H1 (cell line): Measurements from ENCODE around the gene STT3B. TPM values are rescaled to one million over a fixed set of nuclear protein-coding genes. Genes with fewer than 3 reads are reported as not detected.

Experiments used
- CTCF ChIA-PET: fragments of 300-600 bp; sonication (Branson Sonifier 250); formaldehyde crosslinking; loops from one replicate; lab custom pipeline; 2021; ENCODE audit not compliant: partially characterized antibody; lab: Charles Lee
- POLR2A ChIA-PET: fragments of 300-600 bp; sonication (Branson Sonifier 250); formaldehyde crosslinking; loops from one replicate; lab custom pipeline; 2021; ENCODE audit warnings: inconsistent platforms; ENCODE audit not compliant: partially characterized antibody; lab: Charles Lee
- DNase-seq, 2 experiments: peaks; one replicate each; pipeline versions ENCODE4 v3.0.0 to v3.0.0-alpha.2; 2010 to 2022; ENCODE audit warnings: low spot score in 2 of 2, low read depth in 1 of 2, mixed read lengths in 1 of 2
- FAIRE-seq: peaks from 2 replicates; lab custom pipeline; 2011; peaks lifted over from hg19 to GRCh38; lab: Jason Lieb, UNC
- H2AFZ ChIP-seq: 2 replicates; pipeline ENCODE4 v1.8.1; 2012; ENCODE audit warnings: low read length, inconsistent platforms
- H2AK5ac ChIP-seq: 2 replicates; pipeline ENCODE4 v1.6.1; 2013; ENCODE audit warnings: low read depth, low read length
- H2BK120ac ChIP-seq: replicated peaks from 2 replicates; pipeline ENCODE3; 2013; ENCODE audit warnings: low read depth, low read length, inconsistent platforms
- H2BK12ac ChIP-seq: 2 replicates; pipeline ENCODE4 v1.6.1; 2013; ENCODE audit warnings: low read depth, low read length
- H2BK15ac ChIP-seq: 2 replicates; pipeline ENCODE4 v1.6.1; 2013; ENCODE audit warnings: low read length
- H2BK20ac ChIP-seq: 2 replicates; pipeline ENCODE4 v1.6.1; 2013; ENCODE audit warnings: low read length
- H2BK5ac ChIP-seq: 2 replicates; pipeline ENCODE4 v1.6.1; 2013; ENCODE audit warnings: low read depth, low read length
- H3K14ac ChIP-seq: 2 replicates; pipeline ENCODE4 v1.6.1; 2013; ENCODE audit warnings: inconsistent platforms; ENCODE audit not compliant: insufficient read length
- H3K18ac ChIP-seq: 2 replicates; pipeline ENCODE4 v1.6.1; 2013; ENCODE audit warnings: low read length; ENCODE audit errors: extremely low read depth
- H3K23ac ChIP-seq: 2 replicates; pipeline ENCODE4 v1.6.1; 2013; ENCODE audit warnings: inconsistent platforms; ENCODE audit not compliant: insufficient read length
- H3K23me2 ChIP-seq: 2 replicates; pipeline ENCODE4 v1.6.1; 2013; ENCODE audit warnings: low read depth, low read length
- H3K27ac ChIP-seq: 2 replicates; pipeline ENCODE4 v1.6.1; 2011; ENCODE audit warnings: low read depth, low read length, inconsistent platforms
- H3K27me3 ChIP-seq, 4 experiments: replicated peaks in 1 of 4; 1 replicate in 1 of 4; 2 replicates in 3 of 4; pipeline versions ENCODE4 v1.6.1 to v1.8.1; 2011 to 2013; ENCODE audit warnings: low read length in 3 of 4, mild to moderate bottlenecking in 3 of 4, inconsistent platforms in 2 of 4, mixed read lengths in 2 of 4, moderate library complexity in 1 of 4; ENCODE audit not compliant: control insufficient read depth in 3 of 4, insufficient read depth in 3 of 4; ENCODE audit errors: extremely low read depth in 1 of 4
- H3K36me3 ChIP-seq, 4 experiments: 2 replicates each; pipeline versions ENCODE4 v1.6.1 to v1.8.1; 2011 to 2013; ENCODE audit warnings: mild to moderate bottlenecking in 4 of 4, low read length in 3 of 4, moderate library complexity in 2 of 4, control low read depth in 1 of 4, inconsistent platforms in 1 of 4; ENCODE audit not compliant: insufficient read depth in 4 of 4, control insufficient read depth in 2 of 4
- H3K4ac ChIP-seq: replicated peaks from 2 replicates; pipeline ENCODE3; 2013; ENCODE audit warnings: low read length, low read depth, mixed read lengths, inconsistent platforms; ENCODE audit not compliant: insufficient read length
- H3K4me1 ChIP-seq, 4 experiments: replicated peaks in 1 of 4; 1 replicate in 1 of 4; 2 replicates in 3 of 4; pipeline versions ENCODE4 v1.6.1 to v1.8.1; 2011 to 2013; ENCODE audit warnings: low read length in 3 of 4, inconsistent platforms in 2 of 4, mixed read lengths in 1 of 4; ENCODE audit not compliant: insufficient read depth in 4 of 4, control insufficient read depth in 3 of 4
- H3K4me2 ChIP-seq, 2 experiments: 2 replicates each; pipeline versions ENCODE4 v1.6.1 to v1.8.1; 2011 to 2013; ENCODE audit warnings: low read depth in 2 of 2, low read length in 2 of 2, control low read depth in 1 of 2, inconsistent platforms in 1 of 2, mild to moderate bottlenecking in 1 of 2; ENCODE audit not compliant: insufficient read depth in 1 of 2
- H3K4me3 ChIP-seq, 4 experiments: fragments of 200-600, 300-600 bp in 1 of 4; sonication (generic), shearing (Covaris generic), sonication (Bioruptor Twin) in 1 of 4; 2 replicates each; pipeline versions ENCODE4 v1.5.1 to v1.8.1; 2011 to 2016; ENCODE audit warnings: low read length in 4 of 4, low read depth in 3 of 4, control low read depth in 2 of 4, inconsistent platforms in 2 of 4, mild to moderate bottlenecking in 2 of 4, mixed read lengths in 1 of 4, moderate library complexity in 1 of 4; ENCODE audit not compliant: insufficient read depth in 2 of 4; ENCODE audit errors: extremely low read depth in 1 of 4
- H3K56ac ChIP-seq: replicated peaks from 2 replicates; pipeline ENCODE3; 2013; ENCODE audit warnings: low read depth, mild to moderate bottlenecking, mixed read lengths, low read length, inconsistent platforms; ENCODE audit not compliant: insufficient read length
- H3K79me1 ChIP-seq: 2 replicates; pipeline ENCODE4 v1.6.1; 2013; ENCODE audit warnings: low read depth, low read length, control low read depth
- H3K79me2 ChIP-seq, 2 experiments: 2 replicates each; pipeline versions ENCODE4 v1.6.1 to v1.8.1; 2012 to 2013; ENCODE audit warnings: low read length in 2 of 2, mild to moderate bottlenecking in 2 of 2, inconsistent platforms in 1 of 2; ENCODE audit not compliant: insufficient read depth in 2 of 2, control insufficient read depth in 1 of 2
- H3K9ac ChIP-seq, 4 experiments: replicated peaks in 1 of 4; 1 replicate in 1 of 4; 2 replicates in 3 of 4; pipeline versions ENCODE4 v1.6.1 to v1.8.1; 2011 to 2013; ENCODE audit warnings: low read depth in 3 of 4, low read length in 3 of 4, control low read depth in 2 of 4, mild to moderate bottlenecking in 2 of 4, moderate library complexity in 2 of 4, inconsistent platforms in 1 of 4; ENCODE audit errors: extremely low read depth in 1 of 4
- H3K9me3 ChIP-seq, 2 experiments: 2 replicates each; pipeline versions ENCODE4 v1.6.1 to v1.8.1; 2012 to 2013; ENCODE audit warnings: mild to moderate bottlenecking in 2 of 2, moderate library complexity in 2 of 2, control low read depth in 1 of 2, inconsistent platforms in 1 of 2, low read depth in 1 of 2, low read length in 1 of 2, mixed read lengths in 1 of 2; ENCODE audit not compliant: insufficient read depth in 2 of 2
- H4K20me1 ChIP-seq, 2 experiments: replicated peaks in 1 of 2; 2 replicates each; pipeline versions ENCODE3 to v1.8.1; 2011 to 2013; ENCODE audit warnings: inconsistent platforms in 2 of 2, low read length in 2 of 2, mild to moderate bottlenecking in 1 of 2; ENCODE audit not compliant: insufficient read depth in 2 of 2, control insufficient read depth in 1 of 2
- H4K5ac ChIP-seq: 2 replicates; pipeline ENCODE4 v1.6.1; 2013; ENCODE audit warnings: low read length, low read depth, mixed read lengths, inconsistent platforms; ENCODE audit not compliant: insufficient read length
- H4K8ac ChIP-seq: 2 replicates; pipeline ENCODE4 v1.8.0; 2013; ENCODE audit warnings: mild to moderate bottlenecking, moderate library complexity, low read length, inconsistent platforms; ENCODE audit not compliant: insufficient read depth; ENCODE audit errors: extremely low read depth
- H4K91ac ChIP-seq: replicated peaks from 2 replicates; pipeline ENCODE3; 2013; ENCODE audit warnings: low read length, mixed read lengths, inconsistent platforms; ENCODE audit not compliant: insufficient read length
- PHF8 ChIP-seq: fragments of 200-600 bp; sonication (generic); conservative IDR thresholded peaks from 2 replicates; pipeline ENCODE4 v1.7.1; 2012; ENCODE audit warnings: low read depth, mild to moderate bottlenecking, inconsistent platforms, low read length, moderate library complexity
- POLR2A ChIP-seq, 2 experiments: IDR thresholded peaks; 1 replicate in 1 of 2; 2 replicates in 1 of 2; pipeline ENCODE4 v1.6.1; 2011; ENCODE audit warnings: low read depth in 2 of 2, low read length in 2 of 2, mild to moderate bottlenecking in 2 of 2; ENCODE audit errors: control extremely low read depth in 1 of 2
- SAP30 ChIP-seq: fragments of 300-600 bp; sonication (generic); IDR thresholded peaks from 2 replicates; pipeline ENCODE4 v1.7.1; 2012; ENCODE audit warnings: low read length, moderate library complexity, mild to moderate bottlenecking, inconsistent platforms; ENCODE audit not compliant: insufficient read depth, insufficient replicate concordance
- ZNF274 ChIP-seq: IDR thresholded peaks from 2 replicates; pipeline ENCODE4 v1.7.0; 2012; ENCODE audit warnings: low read length, borderline replicate concordance; ENCODE audit errors: extremely low read depth
- WGBS, 2 experiments: shearing (Covaris generic) in 1 of 2; methylation state at CpG; one replicate each; pipeline versions ENCODE4 v1.1.6 to v1.1.7; 2013 to 2015; ENCODE audit warnings: low lambda C conversion rate in 2 of 2, mixed read lengths in 2 of 2, inconsistent platforms in 1 of 2, low coverage in 1 of 2, missing lambda C conversion rate in 1 of 2; ENCODE audit not compliant: insufficient replicate concordance in 2 of 2, insufficient coverage in 1 of 2, insufficient read length in 1 of 2; ENCODE audit errors: extremely low coverage in 1 of 2, missing lambda C conversion rate in 1 of 2; 5-methylcytosine and 5-hydroxymethylcytosine counted together
- polyA plus RNA-seq, 7 experiments: library from polyadenylated mRNA; depleted of rRNA in 3 of 7; stranded (reverse) in 5 of 7; unstranded in 2 of 7; fragments of >200 nt in 5 of 7; fragments of 200-250 nt in 2 of 7; gene quantifications; 1 replicate in 5 of 7; 2 replicates in 1 of 7; 4 replicates in 1 of 7; pipeline versions ENCODE4 v1.2.1 to v1.2.3, GENCODE V29; 2011 to 2013; ENCODE audit warnings: missing spikeins in 2 of 7, mixed read lengths in 2 of 7
- total RNA-seq: library from RNA; stranded (reverse); fragmentation: NEBNext Ultra II Directional; extraction: Animal tissue kit (Norgen Biotek cat#: 25700); gene quantifications from 2 replicates; pipeline ENCODE4 v1.2.1, GENCODE V29; 2021

The STT3B gene
- total and polyA plus RNA-seq, 2 of the 8 experiments (the other 6 are each of a cell fraction or from before 2014, with no cell fraction given): 43.5 to 134 TPM

DNA sequence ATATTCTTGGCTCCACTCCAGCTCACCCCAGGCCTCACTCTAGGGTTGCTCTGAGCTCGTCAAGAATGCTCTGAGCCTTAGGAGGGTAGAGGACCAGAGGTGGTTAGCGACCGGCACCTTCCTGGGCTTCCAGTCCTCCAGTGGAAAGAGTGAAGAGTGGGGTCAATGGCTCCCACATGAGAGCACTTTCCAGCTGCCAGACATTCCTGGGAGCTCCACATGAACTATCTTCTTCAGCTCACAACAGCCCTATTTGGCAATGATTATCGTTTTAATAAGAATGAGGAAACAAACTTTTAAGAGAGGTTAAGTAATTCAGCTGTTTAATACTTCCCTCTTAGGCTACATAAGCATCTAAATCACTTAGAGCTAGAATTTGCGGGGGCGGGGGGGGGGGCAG lies 139.3 kb downstream of the STT3B start:
- H2BK12ac ChIP-seq: no peak overlapping the region
- no peak for FAIRE-seq
- ChIA-PET CTCF (interaction anchor here (0.7 to 2.2 kb wide), 2 partner anchors 10 to 32 kb away, joined by 3 to 4 read pairs; no protein-coding TSS in a partner anchor), POLR2A (no interaction called here)
- no peak overlapping the region for H2BK5ac ChIP-seq
- no peak overlapping the region for H3K23ac ChIP-seq
- H3K4me2 ChIP-seq: no peak overlapping the region
- no peak overlapping the region for H3K56ac ChIP-seq
- H2BK15ac ChIP-seq: no peak overlapping the region
- no peak overlapping the region for H2BK120ac ChIP-seq
- no peak overlapping the region for H4K5ac ChIP-seq
- H3K79me1 ChIP-seq: no peaks in the 10 kb centered on the region; the same call in 1 of the 2 replicates
- no peak overlapping the region for H2AK5ac ChIP-seq
- H4K8ac ChIP-seq: no peak overlapping the region
- TF ChIP-seq POLR2A (IDR thresholded peaks at IDR 0.05; ENCODE audit: control extremely low read depth in 1 of 2, low read depth in 2 of 2, low read length in 2 of 2) (no peak), ZNF274 (no peak), SAP30 (no peak), PHF8 (no peak)
- no peak overlapping the region for H4K91ac ChIP-seq
- no peak overlapping the region for H3K4ac ChIP-seq
- no peaks in the 10 kb centered on the region for H3K27me3 ChIP-seq
- WGBS, 2 experiments: 90% methylated on average over 4 of the region's 6 CpGs; no CpG with 5 or more reads in 1 of the 2 experiments
- H3K4me3 ChIP-seq: no peak overlapping the region
- H2AFZ ChIP-seq: no peak overlapping the region
- no peak overlapping the region for H3K18ac ChIP-seq
- no peaks in the 10 kb centered on the region for H3K9me3 ChIP-seq
- peaks cover 0 to 13% (median 4%) of the 10 kb centered on the region in 4 experiments; a peak in 5 of 8 replicates for H3K36me3 ChIP-seq
- no peak for DNase-seq
- H3K23me2 ChIP-seq: no peaks in the 10 kb centered on the region
- no peaks in the 10 kb centered on the region for H3K79me2 ChIP-seq
- no peaks in the 10 kb centered on the region for H3K4me1 ChIP-seq
- peaks cover 0 to 2% of the 10 kb centered on the region in 2 experiments for H4K20me1 ChIP-seq
- H3K14ac ChIP-seq: no peak overlapping the region
- no peak overlapping the region for H3K27ac ChIP-seq
- no peak overlapping the region for H2BK20ac ChIP-seq
- H3K9ac ChIP-seq: no peak overlapping the region
